ENCODE results near the gene LRRC15. TPM values are rescaled to one million over a fixed set of nuclear protein-coding genes. Genes with fewer than 3 reads are reported as not detected.

LRRC15 gene
- total RNA-seq, 3 donors from 2014 or later: 0.22 to 1.8 (median 0.29) TPM

DNA sequence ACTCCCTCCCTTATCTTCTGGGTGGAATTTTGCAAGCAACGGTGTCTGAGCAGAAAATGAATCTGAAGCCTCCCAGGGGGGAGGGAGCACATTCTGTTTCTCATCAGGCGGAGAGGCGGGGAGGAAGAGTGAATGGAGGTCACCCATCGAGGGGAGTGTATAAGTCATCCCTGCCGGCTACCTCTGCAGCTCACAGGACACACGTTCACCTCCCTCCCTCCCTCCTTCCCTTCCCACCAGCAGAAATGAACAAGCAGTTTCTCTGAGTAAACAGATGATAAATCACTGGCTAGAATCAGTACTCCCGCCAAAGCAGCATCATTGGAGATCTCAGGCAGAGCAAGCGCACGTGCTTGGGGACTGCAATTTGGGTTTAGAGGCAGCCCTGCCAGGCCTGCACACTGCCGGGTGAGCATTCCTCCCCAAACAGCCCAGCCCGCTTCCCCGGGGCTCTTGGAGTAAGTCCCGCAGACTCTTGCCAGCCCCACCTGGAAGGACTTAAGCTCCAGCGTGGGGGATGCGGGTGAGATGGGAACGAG, 56.7 kb downstream of the LRRC15 start:
- Histone ChIP-seq H3K4me3 (no peak overlapping the region), H3K9me3 (no peaks in the 10 kb centered on the region), H3K4me1 (ENCODE audit: low read depth) (peaks cover 6% of the 10 kb centered on the region), H3K36me3 (ENCODE audit: low read depth) (no peaks in the 10 kb centered on the region)
- TF ChIP-seq, protein P1, sequence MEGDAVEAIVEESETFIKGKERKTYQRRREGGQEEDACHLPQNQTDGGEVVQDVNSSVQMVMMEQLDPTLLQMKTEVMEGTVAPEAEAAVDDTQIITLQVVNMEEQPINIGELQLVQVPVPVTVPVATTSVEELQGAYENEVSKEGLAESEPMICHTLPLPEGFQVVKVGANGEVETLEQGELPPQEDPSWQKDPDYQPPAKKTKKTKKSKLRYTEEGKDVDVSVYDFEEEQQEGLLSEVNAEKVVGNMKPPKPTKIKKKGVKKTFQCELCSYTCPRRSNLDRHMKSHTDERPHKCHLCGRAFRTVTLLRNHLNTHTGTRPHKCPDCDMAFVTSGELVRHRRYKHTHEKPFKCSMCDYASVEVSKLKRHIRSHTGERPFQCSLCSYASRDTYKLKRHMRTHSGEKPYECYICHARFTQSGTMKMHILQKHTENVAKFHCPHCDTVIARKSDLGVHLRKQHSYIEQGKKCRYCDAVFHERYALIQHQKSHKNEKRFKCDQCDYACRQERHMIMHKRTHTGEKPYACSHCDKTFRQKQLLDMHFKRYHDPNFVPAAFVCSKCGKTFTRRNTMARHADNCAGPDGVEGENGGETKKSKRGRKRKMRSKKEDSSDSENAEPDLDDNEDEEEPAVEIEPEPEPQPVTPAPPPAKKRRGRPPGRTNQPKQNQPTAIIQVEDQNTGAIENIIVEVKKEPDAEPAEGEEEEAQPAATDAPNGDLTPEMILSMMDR (IDR thresholded peaks at IDR 0.05): no peak
- ATAC-seq: peak; percentile 3
- intact Hi-C loops (cut with DNase I, micrococcal nuclease): loop anchor here in 1 of 2 donors (10.0 kb wide), 1 partner anchor 528 kb away; no protein-coding TSS in a partner anchor
- peak in 2 of 3 donors; percentile 50 to 53 for DNase-seq

DNA sequence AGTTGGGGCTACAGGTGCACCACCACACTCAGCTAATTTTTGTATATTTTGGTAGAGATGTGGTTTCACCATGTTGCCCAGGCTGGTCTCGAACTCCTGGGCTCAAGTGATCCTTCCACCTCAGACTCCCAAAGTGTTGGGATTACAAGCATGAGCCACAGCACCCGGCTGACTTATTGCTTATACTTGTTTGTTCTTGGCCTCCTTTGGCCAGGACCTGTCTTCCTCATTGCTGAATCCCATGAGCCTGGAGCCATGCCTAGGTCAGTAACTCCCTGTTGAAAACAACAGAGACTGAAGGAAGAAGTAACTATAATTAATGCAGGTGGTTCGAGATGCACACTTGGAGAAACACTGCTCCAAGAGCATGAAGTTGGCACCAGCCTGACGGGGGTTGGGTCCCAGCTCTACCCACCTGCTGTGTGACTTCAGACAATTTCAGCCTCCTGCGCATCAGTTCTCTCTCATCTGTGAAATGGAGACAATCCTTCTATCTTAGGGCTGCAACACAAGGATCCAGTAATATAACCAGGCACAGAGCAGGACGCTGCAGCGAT, 57.3 kb downstream of the LRRC15 start:
- DNase-seq: peak in 1 of 3 donors; percentile 38
- ATAC-seq: no peak
- Histone ChIP-seq H3K9me3 (no peaks in the 10 kb centered on the region), H3K4me3 (no peak overlapping the region), H3K4me1 (ENCODE audit: low read depth) (peaks cover 6% of the 10 kb centered on the region), H3K36me3 (ENCODE audit: low read depth) (no peaks in the 10 kb centered on the region)
- intact Hi-C loops (cut with DNase I, micrococcal nuclease): loop anchor here in 1 of 2 donors (10.0 kb wide), 1 partner anchor 527 kb away; no protein-coding TSS in a partner anchor
- TF ChIP-seq, protein P1 (IDR thresholded peaks at IDR 0.05): no peak

DNA sequence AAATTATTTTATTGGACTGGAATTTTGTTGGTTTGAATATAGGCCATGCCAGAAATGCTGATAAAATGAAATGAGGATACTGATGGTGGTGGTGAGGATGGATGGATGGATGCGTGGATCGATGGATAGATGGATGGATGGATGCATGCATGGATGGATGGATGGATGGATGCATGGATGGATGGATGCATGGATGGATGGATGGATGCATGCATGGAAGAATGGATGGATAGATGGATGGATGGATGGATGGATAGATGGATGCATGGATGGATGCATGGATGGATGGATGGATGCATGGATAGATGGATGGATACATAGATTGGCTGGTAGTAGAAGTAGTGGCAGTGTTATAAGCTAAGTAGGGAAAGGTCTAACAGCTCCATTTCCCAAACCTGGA, 58.5 kb downstream of the LRRC15 start:
- peaks cover 6% of the 10 kb centered on the region for H3K4me1 ChIP-seq (ENCODE audit: low read depth)
- H3K9me3 ChIP-seq: no peaks in the 10 kb centered on the region
- intact Hi-C loops (cut with DNase I, micrococcal nuclease): loop anchor here in 1 of 2 donors (10.0 kb wide), 1 partner anchor 526 kb away; no protein-coding TSS in a partner anchor
- TF ChIP-seq, protein P1 (IDR thresholded peaks at IDR 0.05): no peak
- no peaks in the 10 kb centered on the region for H3K36me3 ChIP-seq (ENCODE audit: low read depth)
- no peak overlapping the region for H3K4me3 ChIP-seq
- ATAC-seq (no peak), DNase-seq (no peak)

DNA sequence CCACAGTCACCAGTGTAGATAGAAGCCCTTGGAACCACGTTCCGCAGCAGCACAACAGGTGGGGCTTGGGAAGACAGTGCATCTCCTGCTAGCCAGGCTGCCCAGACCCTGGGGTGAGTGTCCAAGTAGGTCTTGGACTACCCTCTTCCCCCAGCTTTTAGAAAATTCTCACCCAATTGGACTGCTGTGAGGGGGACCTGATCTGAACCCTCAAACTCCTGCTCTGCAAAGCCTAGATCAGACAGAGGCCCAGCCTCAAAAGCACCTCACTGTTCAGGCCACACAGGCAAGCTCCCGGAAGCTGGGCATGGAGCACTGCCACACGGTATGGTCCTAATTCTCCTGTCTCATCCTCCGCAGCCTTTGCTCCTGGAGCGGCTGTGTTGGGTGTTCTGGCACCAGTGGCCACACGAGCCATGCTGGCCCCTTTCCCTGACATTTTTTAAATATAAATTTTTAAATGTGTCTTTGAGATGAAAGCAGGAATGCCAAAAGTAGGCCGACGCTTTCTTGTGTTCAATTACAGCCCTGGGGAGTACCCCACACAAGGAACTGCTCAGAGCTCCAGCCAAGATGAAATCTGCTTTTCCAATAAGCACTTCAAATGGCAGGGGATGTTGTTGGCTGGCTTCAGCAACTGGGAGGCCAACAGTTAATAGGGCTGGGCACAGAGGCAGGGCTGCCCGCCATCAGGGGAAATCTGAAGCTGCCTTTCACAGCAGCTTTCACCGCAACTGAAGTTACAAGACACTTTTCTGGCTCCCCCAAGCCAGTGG, 59.3 kb downstream of the LRRC15 start:
- TF ChIP-seq, protein P1 (IDR thresholded peaks at IDR 0.05): no peak
- no peak for ATAC-seq
- Histone ChIP-seq H3K36me3 (ENCODE audit: low read depth) (no peaks in the 10 kb centered on the region), H3K4me1 (ENCODE audit: low read depth) (peaks cover 1% of the 10 kb centered on the region), H3K9me3 (no peaks in the 10 kb centered on the region), H3K4me3 (no peak overlapping the region)
- DNase-seq: no peak
- intact Hi-C loops (cut with DNase I, micrococcal nuclease): loop anchor here in 1 of 2 donors (10.0 kb wide), 1 partner anchor 525 kb away; no protein-coding TSS in a partner anchor

DNA sequence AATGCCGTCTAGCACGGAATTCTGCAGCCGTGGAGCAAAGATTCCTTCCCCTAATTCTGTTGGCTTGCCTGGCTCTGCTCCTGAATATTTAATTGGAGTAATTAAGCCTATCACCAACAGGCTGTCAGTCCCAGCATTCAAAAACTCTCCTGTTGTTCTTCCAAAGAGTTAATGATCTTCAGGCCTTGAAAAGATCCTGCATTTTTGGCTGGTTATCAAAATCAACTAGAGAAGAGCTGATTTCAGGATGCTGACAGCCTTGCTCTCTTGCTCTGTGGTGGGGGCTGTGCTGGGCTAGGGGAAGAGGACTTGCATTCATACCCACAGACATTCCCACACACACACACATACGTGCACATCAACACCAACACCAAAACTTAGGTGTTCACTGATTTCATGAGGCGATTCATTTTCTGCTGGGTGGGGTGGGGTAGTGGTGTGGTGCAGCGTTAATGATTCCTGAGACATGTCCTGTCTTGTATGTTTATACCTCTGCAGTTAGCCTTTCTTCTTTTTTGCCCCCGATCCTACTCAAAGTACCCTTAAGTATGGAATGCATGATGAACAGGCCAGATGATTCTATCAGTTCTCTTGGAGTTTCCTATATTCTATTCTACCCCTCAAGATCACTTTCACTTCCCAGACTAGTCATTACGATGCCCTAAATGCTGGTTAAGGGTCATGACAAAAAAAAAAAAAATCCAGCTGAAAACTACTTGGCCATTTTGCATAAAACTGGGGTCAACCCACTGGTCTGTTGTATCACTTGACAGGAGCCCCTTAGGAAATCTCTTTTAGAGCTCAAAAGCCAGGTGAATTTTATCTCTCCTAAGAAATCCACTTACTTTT, 60.7 kb downstream of the LRRC15 start:
- H3K4me3 ChIP-seq: no peak overlapping the region
- intact Hi-C loops (cut with DNase I, micrococcal nuclease): no loop called here
- TF ChIP-seq, protein P1 (IDR thresholded peaks at IDR 0.05): no peak
- ATAC-seq (no peak), DNase-seq (no peak)
- no peaks in the 10 kb centered on the region for H3K9me3 ChIP-seq
- no peaks in the 10 kb centered on the region for H3K4me1 ChIP-seq (ENCODE audit: low read depth)
- H3K36me3 ChIP-seq (ENCODE audit: low read depth): no peaks in the 10 kb centered on the region
